ENCODE results near the gene TMEM120B.
A peak's percentile ranks its signal among the peaks of the same experiment; 100 is the strongest.

TMEM120B gene

DNA sequence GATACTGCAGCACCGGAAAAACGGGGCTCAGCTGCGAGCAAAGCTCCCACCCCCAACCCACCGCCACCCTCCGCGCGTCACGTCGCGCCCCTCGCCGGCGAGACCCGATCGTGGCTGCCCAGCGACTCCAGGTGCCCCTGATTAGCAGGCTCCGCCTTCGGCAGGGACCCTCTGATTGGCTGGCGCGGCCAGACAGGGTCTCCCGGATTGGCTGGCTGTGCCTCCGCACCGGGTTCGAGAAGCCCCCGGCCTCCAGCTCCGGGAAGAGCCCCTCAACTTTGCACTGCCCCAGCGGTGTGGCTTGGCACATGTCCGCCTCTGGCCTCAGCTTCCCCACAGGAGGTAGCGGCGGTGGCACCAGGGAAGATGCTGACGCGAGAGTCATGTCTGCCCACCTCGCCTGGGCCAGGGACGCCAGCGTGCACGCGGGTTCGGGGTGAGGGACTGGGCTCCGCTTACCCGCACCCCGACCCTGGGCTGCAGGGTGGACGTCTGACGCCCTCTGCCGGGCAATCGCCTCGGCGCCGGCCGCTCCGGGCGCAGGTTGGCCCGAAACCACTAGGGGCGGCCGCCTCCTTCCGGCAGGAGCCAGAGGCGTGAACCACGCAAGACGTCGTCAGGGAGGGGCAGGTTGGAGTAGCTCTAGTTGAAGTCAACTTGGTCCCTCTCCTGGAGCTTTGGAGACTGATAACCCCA is 81.4 kb downstream of the TMEM120B start:
- DNase-seq: peak; percentile 94

DNA sequence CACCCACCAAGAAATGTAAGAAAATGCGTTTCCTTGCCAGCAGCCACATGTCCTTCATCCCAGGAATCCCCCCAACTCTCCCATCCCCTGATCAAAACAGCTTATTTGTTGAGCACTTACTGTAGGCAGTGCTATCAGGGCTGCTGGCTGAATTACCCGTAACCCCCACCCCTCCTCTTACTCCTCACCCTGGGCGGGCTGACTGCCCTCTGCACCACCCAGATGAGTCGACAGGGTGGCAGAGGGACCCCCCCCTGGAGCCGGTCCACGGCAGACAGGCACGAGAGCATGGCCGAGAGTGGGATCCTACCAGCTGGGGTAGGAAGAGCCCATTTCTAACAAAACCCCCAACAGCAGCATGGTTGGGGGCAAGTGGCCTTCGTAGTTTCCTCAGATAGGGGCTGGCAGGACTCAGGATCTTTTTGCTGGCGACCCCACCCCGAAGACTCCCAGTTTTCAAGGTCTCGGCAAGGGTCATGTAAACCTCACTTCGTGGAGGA is 82.0 kb downstream of the TMEM120B start:
- no peak for DNase-seq

DNA sequence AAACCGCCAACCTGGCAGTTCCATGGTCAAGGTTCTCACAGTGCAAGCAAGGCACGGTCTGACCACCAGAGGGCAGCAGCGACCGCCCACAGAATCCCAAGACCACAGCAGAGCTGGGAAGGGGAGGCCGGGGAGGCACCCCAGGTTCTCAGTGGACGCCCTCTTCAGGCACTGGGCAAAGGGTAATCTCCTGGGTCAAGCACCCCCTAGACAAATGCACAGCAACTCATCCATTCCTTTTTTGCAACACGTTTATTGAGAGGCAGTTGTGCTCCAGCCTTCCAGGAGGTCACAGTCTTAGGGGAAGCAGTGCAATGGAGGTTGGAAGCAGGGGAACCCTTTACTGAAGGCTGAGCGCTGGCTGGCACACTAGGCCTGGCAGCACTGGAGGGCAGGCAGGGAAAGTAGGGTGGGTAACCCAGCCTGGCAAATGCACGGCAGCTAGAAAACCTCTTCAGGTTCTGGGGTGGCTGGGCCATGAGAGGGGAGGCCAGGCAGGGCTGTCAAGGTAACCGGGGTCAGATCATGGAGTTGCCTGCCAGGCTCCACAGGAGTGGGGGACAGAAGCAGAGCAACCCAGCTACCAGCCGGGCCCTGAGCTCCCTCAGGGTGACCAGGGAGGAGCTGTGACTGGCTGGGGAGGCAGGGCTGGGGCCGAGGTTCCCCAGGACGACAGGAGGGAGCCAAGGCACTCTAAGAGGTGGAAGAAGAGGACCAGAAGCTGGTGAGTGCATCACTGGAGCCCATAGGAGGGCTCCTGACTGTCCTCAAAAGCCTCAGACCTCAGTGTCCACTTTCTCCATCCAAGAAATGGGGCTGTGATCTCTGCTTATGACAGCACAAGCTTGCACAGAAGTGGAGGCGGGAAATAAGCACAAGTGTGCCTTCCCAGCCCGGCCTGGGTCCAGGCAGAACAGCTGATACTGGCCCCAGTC is 82.7 kb downstream of the TMEM120B start:
- peak; percentile 81 for DNase-seq

DNA sequence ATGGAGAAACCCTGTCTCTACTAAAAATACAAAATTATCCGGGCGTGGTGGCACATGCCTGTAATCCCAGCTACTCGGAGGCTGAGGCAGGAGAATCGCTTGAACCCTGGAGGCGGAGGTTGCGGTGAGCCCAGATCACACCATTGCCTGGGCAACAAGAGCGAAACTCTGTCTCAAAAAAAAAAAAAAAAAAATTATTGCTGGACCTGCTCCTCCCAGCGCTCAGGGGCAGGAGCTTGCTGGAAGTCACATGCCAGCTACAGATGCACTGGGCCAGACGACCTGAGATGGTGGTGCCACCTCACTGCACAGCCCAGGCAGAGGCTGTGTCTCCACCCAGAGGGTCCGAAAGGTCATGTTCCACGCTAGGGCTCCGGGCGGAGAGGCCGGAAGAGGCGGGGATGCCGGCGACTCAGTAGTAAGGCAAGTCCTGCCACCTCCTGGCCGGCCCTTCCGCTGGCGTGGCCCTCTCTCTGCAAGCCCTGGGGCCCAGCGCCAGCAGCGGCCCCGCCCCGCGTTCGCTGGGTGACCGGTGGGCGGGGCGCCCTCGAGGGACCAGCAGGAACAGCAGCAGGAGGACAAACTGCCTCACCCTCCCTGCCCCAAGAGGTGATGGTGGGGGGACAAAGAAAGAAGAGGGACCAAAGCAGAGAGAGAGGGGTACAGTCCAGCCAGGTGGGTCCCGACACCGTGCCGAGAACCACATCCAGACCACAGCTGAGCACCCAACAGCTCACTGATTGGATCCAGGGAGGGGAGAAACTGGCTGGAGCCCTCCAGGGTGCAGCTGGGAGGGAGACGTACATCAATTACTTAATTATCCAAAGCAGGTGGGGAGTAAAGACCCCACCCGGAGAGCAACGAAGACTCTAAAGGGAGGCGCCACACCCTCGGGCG is 84.6 kb downstream of the TMEM120B start:
- DNase-seq: no peak

DNA sequence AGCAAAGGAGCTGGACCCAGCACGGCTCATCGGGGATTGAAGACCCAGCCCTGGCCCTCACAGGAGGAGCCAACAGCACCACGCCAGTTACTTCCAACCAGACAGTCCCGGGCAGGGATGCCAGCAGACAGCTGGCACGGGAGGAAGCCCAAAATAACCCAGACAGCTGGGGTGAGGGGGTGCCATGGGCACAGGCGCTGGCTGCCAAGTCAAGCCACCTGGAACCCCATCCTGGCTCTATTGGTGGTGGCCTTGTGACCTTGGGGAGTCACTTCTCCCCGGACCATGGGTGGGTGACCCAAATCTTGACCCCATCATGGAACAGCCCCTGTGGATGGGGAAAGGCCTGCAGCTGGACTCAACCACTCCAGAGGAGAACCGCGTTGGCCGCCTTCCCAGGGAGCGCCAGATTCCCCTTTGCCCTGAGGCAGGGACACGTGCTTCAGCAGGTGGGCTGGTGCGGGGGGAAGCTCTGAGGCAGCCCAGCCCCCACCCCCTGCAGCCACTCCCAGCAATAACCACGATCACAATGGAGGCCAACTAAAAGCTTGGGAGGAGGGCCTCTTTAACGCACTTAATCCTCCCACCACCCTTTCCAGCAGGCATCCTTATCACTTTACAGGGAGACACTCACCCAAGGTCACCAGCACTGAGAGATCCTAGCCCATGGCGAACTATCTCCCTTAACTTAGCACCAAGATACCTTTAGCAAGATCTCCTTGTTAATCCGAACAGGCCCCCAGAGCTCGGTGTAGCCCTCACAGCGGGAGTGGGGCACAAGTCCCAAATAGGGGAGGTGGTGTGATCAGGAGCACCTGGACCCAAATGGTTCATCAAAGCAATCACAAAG is 85.6 kb downstream of the TMEM120B start:
- no peak for DNase-seq

DNA sequence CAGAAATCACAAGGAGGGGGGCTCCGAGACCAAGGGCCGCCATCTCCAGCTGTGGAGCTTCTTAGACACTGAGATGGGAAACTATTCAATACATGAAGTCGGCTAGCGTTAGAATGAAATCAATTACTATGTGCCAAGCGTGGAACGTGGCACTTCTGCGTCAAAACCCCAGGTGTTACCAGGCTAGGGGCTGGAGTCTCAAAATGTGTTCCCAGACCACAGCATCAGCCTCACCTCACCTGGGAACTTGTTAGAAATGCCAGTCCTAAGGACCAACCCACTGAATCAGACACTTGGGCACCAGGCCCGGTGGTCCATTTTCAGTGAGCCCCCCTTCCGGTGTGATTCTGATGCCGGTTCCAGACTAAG is 86.2 kb downstream of the TMEM120B start:
- DNase-seq: no peak

DNA sequence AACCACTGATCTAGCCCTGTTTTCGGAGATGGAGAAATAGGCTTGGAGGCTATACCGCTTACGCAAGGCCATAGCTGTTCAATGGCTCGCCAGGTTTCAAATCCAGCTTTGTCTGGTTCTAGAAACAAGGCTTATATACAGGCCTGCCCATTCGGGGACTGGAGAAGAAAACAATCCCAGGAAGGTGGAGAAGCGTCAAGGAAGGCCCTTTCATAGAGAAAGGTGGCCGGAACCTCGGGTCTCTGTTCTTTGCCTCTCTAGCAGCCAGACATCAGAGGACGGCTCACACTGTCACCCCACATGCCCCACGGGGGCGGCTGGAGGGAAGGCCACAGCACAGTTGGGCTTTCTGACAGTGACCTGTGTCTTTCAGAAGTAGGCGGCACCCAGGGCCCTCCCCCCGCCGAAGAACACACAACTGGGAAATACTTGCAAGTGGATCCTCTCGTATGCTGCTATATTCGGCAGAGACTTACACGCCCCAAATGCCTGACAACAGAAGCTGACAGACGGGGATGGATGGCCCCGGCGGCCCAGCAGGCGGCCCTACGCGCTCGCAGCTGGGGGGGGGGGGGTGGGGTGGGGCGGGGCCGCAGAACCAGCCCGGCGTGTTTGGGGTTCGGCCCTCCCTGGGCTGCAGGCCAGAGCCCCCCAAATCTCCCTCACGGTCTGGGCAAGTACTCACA is 86.7 kb downstream of the TMEM120B start:
- peak; percentile 75 for DNase-seq

DNA sequence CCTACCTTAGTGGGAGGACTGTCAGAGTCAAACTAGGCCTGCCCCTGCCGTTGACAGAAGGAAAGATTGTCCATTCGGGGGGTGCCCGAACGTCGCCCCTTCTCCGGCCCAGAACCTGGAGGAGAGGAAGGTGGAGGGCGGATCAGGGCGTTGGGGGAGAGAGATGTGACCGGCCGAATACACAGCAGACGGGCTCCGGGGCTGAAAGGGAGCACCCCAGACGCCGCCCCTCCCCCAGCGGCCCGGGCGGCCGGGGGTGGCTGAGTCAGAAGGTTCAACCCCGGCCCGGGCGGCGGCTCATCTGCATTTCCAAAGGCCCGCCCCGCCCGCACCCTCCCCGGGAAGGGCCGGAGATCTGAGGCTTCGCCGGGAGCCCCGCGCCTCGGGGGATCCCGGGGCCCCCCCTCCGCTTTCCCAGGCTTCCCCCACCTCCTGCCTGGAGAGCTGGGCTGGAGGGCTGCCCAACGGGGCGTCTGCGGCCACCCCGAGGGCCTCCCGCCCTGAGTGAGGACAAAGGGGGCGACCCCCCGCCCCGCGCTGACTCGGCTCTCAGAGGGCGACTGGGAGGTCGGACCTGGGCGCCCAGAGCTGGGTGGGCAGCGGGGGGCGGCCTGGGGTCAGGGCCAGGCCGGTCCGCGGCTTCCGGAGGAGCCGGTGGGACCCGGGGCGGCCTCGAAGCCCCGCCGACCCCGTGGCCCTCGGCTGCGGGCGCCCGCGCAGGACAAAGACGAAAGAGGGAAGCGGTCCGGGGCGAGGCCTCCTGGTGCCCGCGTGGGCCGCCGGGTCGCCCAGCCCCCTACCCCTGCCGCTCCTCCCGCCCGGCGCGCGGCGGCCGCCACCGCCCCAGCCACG is 87.5 kb downstream of the TMEM120B start:
- DNase-seq: peak; percentile 80

DNA sequence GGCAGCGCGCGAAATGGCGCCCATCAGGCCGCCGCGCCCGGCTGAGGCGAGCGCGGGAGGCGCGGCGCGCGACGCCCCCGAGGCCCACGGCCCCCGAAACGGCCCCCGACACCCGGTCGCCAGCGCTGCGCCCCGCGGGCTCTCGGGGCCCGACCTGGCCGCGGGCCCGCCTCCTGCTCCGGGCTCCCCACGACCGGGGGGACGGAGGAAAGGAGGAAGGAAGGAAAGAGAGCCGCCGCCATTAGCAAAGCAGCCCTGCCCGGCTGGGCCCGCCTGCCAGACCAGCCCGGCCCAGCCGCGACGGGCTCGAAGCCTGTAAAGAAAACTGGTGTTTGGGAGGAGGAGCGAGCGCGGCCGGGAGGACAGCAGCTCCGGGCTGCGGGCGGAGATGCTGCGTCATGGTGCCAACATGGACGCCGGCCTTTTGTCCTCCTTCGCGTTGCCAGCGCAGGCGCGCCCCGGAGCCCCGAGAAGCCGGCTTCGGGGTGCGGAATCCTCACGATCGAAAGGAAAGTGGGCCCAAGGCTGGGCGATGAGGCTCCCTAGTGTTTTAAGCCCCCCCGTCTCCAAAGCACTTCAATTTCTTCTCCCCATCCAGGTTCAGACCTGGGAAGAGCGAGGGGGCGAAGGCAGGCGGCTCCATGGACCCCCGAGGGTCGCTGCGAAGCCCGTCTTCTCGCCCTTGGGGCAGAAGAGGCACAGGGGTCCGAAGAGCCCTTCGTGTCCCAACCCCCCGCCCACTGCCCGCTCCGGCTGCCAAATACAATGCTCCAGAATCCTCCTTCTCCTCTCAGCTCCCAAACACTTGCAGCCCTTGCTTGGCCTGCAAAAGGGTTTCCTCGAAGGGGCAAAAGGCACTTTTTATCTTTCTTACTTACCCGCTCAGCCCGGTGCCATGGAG is 88.4 kb downstream of the TMEM120B start:
- DNase-seq: peak; percentile 72

DNA sequence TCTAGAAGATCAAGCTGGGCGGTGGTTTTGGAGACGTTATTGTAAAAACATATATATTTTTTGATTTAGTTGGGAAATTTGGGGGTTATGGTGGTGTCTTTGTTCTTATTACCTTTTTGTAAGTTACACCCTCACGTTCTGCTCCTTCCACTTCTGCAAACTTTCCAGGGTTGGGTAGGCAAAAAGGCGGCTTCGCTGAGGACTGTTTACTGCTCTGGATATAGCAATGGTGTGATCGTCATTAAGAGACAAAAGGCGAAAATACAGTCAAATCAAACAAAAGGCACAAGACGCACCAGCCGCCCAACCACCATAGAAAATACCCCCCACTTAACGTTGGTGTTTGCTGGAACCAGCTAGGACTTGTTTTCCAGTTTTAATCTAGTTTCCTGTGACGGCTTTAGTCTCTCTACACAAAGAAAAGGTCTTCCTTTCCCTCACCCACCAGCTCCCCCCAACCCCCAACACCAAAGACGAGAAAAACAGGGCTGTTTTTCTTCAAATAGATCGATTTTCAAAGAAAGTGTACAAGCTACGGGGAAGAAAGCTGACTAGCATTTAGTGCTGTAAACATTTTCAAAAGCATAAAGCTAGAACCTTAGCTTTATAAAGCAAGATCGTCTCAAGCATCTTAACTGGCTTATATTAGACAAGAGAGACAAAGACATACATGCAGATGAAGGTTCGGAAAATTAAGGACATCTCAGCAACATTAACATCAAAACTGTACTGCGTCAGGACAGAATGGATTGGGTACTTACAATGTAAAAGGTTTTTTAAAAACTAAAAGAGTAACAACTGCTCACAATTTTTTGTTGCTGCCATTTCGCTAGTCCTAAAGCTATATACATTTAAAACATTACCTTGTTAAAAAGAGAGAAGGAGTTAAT is 89.3 kb downstream of the TMEM120B start:
- DNase-seq: peak; percentile 77

DNA sequence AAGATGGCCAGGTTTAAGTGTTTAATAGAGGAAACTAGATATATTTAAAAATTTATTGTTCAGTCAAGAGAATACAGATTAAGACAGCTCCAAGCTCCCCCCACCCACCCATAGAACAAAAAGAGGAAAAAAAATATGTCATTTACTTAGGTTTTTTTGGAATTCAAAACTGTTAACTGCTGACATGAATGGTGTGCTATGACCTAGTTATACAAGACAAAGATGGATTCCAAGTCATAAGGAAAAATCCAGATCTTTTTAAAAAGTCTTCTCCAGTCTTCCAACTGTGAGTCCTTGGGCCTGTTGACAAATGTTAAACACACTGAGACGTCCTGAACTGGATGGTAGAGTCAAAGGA is 89.9 kb downstream of the TMEM120B start:
- DNase-seq: no peak

DNA sequence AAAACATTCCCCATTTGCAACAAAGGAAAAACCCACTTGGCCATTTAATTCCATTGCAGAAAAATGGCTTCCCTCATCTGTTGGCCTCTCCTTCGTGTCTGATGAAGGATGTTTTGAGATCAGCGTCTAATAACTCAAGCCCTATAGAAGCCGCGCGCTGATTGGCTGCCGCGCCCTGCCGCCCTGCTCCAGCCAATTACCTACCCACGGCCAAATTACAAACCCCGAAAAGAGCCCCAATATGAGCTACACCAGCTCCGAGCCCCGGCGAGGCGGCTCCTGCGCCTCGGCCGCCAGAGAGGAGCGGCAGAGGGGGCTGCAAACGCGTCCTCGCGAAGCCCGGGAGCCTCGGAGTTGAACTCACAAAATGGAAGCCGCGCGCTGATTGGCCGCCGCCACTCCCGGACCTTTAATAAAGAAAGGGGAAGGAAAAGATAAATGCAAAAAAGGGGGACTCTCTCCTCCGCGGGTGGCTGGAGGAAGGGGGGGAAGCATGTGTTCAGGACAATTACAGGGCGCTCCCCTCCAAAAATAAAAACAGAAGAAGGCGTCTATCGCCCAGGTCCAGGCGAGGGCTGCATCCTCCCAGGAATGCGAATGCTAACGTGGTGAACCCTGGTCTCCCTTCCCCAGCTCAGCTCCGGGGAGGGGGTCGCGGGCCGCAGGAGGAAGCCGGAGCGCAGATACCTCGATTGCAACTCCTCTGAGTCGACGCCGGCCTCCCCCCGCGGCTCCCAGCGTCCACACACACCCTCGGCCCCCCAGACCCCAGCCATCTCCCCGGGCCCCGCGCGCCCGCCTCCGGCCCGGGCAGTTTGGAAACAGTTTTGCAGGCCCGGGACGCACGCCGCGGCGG is 90.5 kb downstream of the TMEM120B start:
- peak; percentile 96 for DNase-seq

DNA sequence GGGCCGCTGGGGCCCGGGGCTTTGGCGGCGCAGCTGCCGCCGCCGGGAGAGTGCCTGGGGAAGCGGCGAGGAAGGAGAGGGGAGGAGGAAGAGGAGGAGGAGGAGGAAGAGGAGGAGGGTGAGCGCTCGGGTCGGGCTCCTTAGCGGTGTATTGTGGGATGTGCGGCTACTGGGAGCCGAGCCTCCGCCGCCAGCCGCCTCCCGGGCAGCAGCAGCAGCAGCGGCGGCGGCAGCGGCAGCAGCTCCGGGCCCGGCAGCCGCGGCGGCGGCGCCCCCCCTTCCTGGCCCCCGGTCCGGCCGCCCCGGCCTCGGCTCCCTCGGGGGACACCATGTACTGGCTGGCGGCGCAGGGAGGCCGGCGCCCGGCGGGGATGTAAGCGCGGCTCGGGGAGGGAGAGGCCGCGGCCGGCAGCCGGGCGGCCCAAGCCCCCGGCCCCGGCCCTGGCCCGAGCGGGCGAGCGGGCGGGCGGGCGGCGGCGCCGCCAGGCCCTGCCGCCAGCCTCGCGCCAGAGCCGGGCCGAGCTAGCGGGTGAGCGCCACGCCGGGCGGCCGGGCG is 91.4 kb downstream of the TMEM120B start, which contains the start of gene SETD1B:
SETD1B (plus strand) TSS at position 149 of the 556 bp plus-strand sequence. CDS start 729 bp downstream, outside the sequence.
- no peak for DNase-seq

DNA sequence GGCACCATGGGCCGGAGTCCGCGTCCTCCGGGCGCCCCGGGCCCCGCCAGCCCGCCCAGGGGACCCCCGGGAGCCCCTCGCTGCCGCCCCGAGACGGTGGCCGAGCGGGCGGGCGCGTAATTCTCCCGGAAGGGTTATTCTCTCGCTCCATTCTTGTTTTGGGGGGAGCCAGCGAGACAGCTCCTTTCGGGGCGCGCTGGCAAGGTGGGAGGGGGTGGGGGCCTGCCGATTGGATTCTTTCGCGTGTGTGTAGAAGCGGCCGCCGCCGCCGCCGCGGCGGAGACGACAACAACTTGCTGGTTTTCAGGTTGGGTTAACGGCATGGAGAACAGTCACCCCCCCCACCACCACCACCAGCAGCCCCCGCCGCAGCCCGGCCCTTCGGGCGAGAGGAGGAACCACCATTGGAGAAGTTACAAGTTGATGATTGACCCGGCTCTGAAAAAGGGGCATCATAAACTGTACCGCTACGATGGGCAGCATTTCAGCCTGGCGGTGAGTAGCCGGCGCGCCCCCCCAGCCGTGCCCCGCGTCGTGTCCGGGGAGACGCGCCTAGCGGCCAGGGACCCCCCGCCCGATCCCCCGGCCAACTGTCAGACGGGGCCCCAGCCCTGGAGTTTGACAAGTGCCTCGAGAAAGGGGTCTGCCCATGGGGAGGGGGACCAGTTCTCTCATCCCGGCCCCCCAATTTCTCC is 92.0 kb downstream of the TMEM120B start:
- DNase-seq: peak; percentile 69

DNA sequence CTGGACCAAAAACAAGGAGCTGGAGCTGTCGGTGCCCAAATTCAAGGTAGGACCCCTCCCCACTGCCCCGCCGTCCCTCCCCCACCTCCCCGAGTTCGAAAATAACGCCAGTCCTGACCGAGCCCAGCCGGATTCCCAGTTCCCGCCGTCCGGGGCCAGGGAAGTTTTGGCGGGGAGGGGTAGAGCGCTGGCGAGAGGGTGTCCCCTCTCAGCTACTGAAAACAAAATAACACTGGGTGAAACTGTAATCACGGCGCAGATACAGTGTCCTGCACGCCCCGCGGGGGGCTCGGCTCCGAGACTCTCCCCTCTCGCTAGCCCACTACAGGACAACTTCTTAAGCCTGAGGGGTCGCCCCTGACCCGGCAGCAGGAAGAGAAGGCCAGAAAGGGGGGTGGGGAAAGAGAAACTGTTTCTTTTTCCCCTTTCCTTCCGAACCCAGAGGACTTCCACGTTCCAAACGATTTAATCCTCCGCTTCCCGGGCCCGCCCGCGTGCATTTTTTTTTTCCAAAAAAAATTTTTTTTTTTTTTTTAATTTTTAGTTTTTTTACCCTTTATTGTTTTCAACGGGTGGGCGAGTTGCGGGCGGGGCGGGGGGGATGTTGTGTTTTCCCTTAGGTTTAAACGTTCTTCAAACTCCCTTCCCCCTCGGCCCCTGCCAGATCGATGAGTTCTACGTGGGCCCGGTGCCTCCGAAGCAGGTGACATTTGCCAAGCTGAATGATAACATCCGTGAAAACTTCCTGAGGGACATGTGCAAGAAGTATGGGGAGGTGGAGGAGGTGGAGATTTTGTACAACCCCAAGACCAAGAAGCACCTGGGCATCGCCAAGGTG is 92.8 kb downstream of the TMEM120B start:
- DNase-seq: no peak

Data from CD4-positive, alpha-beta T cell treated with Interleukin-4 for 4 hours (primary cell).